ENCODE measurements around the gene SPATA18.

Gene SPATA18

GRCh38 chr4:52091801-52092200, 40.7 kb downstream of the SPATA18 start:
- Histone ChIP-seq H3K4me1 (ENCODE audit: control insufficient read depth, insufficient read depth, low read length) (no peaks in the 10 kb centered on the region), H3K27me3 (ENCODE audit: control insufficient read depth in 1 of 2, insufficient read depth in 2 of 2, low read length in 2 of 2) (no peaks in the 10 kb centered on the region), H3K4me3 (ENCODE audit: low read length in 2 of 2) (no peak overlapping the region), H3K9me3 (ENCODE audit: control insufficient read depth in 2 of 2, low read length in 2 of 2) (no peaks in the 10 kb centered on the region), H3K27ac (ENCODE audit: low read length) (no peak overlapping the region), H3K36me3 (ENCODE audit: control insufficient read depth in 2 of 2, insufficient read depth in 2 of 2, low read length in 2 of 2) (no peaks in the 10 kb centered on the region), H3K9ac (ENCODE audit: low read length in 2 of 2) (no peak overlapping the region)

GRCh38 chr4:52093466-52093865, 42.4 kb downstream of the SPATA18 start:
- Histone ChIP-seq H3K9me3 (ENCODE audit: control insufficient read depth in 2 of 2, low read length in 2 of 2) (no peaks in the 10 kb centered on the region), H3K9ac (ENCODE audit: low read length in 2 of 2) (no peak overlapping the region), H3K27ac (ENCODE audit: low read length) (no peak overlapping the region), H3K27me3 (ENCODE audit: control insufficient read depth in 1 of 2, insufficient read depth in 2 of 2, low read length in 2 of 2) (no peaks in the 10 kb centered on the region), H3K4me1 (ENCODE audit: control insufficient read depth, insufficient read depth, low read length) (no peaks in the 10 kb centered on the region), H3K36me3 (ENCODE audit: control insufficient read depth in 2 of 2, insufficient read depth in 2 of 2, low read length in 2 of 2) (no peaks in the 10 kb centered on the region), H3K4me3 (ENCODE audit: low read length in 2 of 2) (no peak overlapping the region)

- H3K9ac ChIP-seq (ENCODE audit: low read length in 2 of 2), result no peak overlapping the region
- no peaks in the 10 kb centered on the region for H3K4me1 ChIP-seq (ENCODE audit: control insufficient read depth, insufficient read depth, low read length)
- H3K4me3 ChIP-seq (ENCODE audit: low read length in 2 of 2), result no peak overlapping the region
- no peaks in the 10 kb centered on the region for H3K36me3 ChIP-seq (ENCODE audit: control insufficient read depth in 2 of 2, insufficient read depth in 2 of 2, low read length in 2 of 2)
- no peak overlapping the region for H3K27ac ChIP-seq (ENCODE audit: low read length)
- no peaks in the 10 kb centered on the region for H3K27me3 ChIP-seq (ENCODE audit: control insufficient read depth in 1 of 2, insufficient read depth in 2 of 2, low read length in 2 of 2)
- no peaks in the 10 kb centered on the region for H3K9me3 ChIP-seq (ENCODE audit: control insufficient read depth in 2 of 2, low read length in 2 of 2)
These were observed 43.5 kb downstream of the SPATA18 start for GRCh38 chr4:52094376-52095145.

- Histone ChIP-seq H3K27me3 (ENCODE audit: control insufficient read depth in 1 of 2, insufficient read depth in 2 of 2, low read length in 2 of 2) (no peaks in the 10 kb centered on the region), H3K4me3 (ENCODE audit: low read length in 2 of 2) (no peak overlapping the region), H3K4me1 (ENCODE audit: control insufficient read depth, insufficient read depth, low read length) (no peaks in the 10 kb centered on the region), H3K27ac (ENCODE audit: low read length) (no peak overlapping the region), H3K36me3 (ENCODE audit: control insufficient read depth in 2 of 2, insufficient read depth in 2 of 2, low read length in 2 of 2) (no peaks in the 10 kb centered on the region), H3K9me3 (ENCODE audit: control insufficient read depth in 2 of 2, low read length in 2 of 2) (no peaks in the 10 kb centered on the region), H3K9ac (ENCODE audit: low read length in 2 of 2) (no peak overlapping the region)
These were observed 44.3 kb downstream of the SPATA18 start for GRCh38 chr4:52095374-52095773.

GRCh38 chr4:52096048-52096447, 44.9 kb downstream of the SPATA18 start:
- H3K36me3 ChIP-seq (ENCODE audit: control insufficient read depth in 2 of 2, insufficient read depth in 2 of 2, low read length in 2 of 2), result no peaks in the 10 kb centered on the region
- no peak overlapping the region for H3K27ac ChIP-seq (ENCODE audit: low read length)
- no peaks in the 10 kb centered on the region for H3K9me3 ChIP-seq (ENCODE audit: control insufficient read depth in 2 of 2, low read length in 2 of 2)
- H3K27me3 ChIP-seq (ENCODE audit: control insufficient read depth in 1 of 2, insufficient read depth in 2 of 2, low read length in 2 of 2), result no peaks in the 10 kb centered on the region
- no peak overlapping the region for H3K9ac ChIP-seq (ENCODE audit: low read length in 2 of 2)
- H3K4me3 ChIP-seq (ENCODE audit: low read length in 2 of 2), result no peak overlapping the region
- no peaks in the 10 kb centered on the region for H3K4me1 ChIP-seq (ENCODE audit: control insufficient read depth, insufficient read depth, low read length)

GRCh38 chr4:52098618-52099017, 47.5 kb downstream of the SPATA18 start:
- H3K4me1 ChIP-seq (ENCODE audit: control insufficient read depth, insufficient read depth, low read length), result no peaks in the 10 kb centered on the region
- no peak overlapping the region for H3K4me3 ChIP-seq (ENCODE audit: low read length in 2 of 2)
- H3K9me3 ChIP-seq (ENCODE audit: control insufficient read depth in 2 of 2, low read length in 2 of 2), result no peaks in the 10 kb centered on the region
- H3K36me3 ChIP-seq (ENCODE audit: control insufficient read depth in 2 of 2, insufficient read depth in 2 of 2, low read length in 2 of 2), result no peaks in the 10 kb centered on the region
- H3K27me3 ChIP-seq (ENCODE audit: control insufficient read depth in 1 of 2, insufficient read depth in 2 of 2, low read length in 2 of 2), result no peaks in the 10 kb centered on the region
- H3K27ac ChIP-seq (ENCODE audit: low read length), result no peak overlapping the region
- no peak overlapping the region for H3K9ac ChIP-seq (ENCODE audit: low read length in 2 of 2)

GRCh38 chr4:52099860-52100461, 48.9 kb downstream of the SPATA18 start:
- Histone ChIP-seq H3K4me1 (ENCODE audit: control insufficient read depth, insufficient read depth, low read length) (no peaks in the 10 kb centered on the region), H3K9ac (ENCODE audit: low read length in 2 of 2) (no peak overlapping the region), H3K9me3 (ENCODE audit: control insufficient read depth in 2 of 2, low read length in 2 of 2) (no peaks in the 10 kb centered on the region), H3K27ac (ENCODE audit: low read length) (no peak overlapping the region), H3K27me3 (ENCODE audit: control insufficient read depth in 1 of 2, insufficient read depth in 2 of 2, low read length in 2 of 2) (no peaks in the 10 kb centered on the region), H3K36me3 (ENCODE audit: control insufficient read depth in 2 of 2, insufficient read depth in 2 of 2, low read length in 2 of 2) (no peaks in the 10 kb centered on the region), H3K4me3 (ENCODE audit: low read length in 2 of 2) (no peak overlapping the region)

- Histone ChIP-seq H3K27ac (ENCODE audit: low read length) (no peak overlapping the region), H3K36me3 (ENCODE audit: control insufficient read depth in 2 of 2, insufficient read depth in 2 of 2, low read length in 2 of 2) (no peaks in the 10 kb centered on the region), H3K4me3 (ENCODE audit: low read length in 2 of 2) (no peak overlapping the region), H3K9ac (ENCODE audit: low read length in 2 of 2) (no peak overlapping the region), H3K27me3 (ENCODE audit: control insufficient read depth in 1 of 2, insufficient read depth in 2 of 2, low read length in 2 of 2) (no peaks in the 10 kb centered on the region), H3K4me1 (ENCODE audit: control insufficient read depth, insufficient read depth, low read length) (no peaks in the 10 kb centered on the region), H3K9me3 (ENCODE audit: control insufficient read depth in 2 of 2, low read length in 2 of 2) (no peaks in the 10 kb centered on the region)
These were observed 51.5 kb downstream of the SPATA18 start for GRCh38 chr4:52102587-52102986.

GRCh38 chr4:52103319-52103718, 52.2 kb downstream of the SPATA18 start:
- no peak overlapping the region for H3K9ac ChIP-seq (ENCODE audit: low read length in 2 of 2)
- no peak overlapping the region for H3K27ac ChIP-seq (ENCODE audit: low read length)

GRCh38 chr4:52105276-52105675, 54.2 kb downstream of the SPATA18 start:
- H3K9ac ChIP-seq (ENCODE audit: low read length in 2 of 2), result no peak overlapping the region
- no peak overlapping the region for H3K4me3 ChIP-seq (ENCODE audit: low read length in 2 of 2)
- H3K36me3 ChIP-seq (ENCODE audit: control insufficient read depth in 2 of 2, insufficient read depth in 2 of 2, low read length in 2 of 2), result no peaks in the 10 kb centered on the region
- no peaks in the 10 kb centered on the region for H3K4me1 ChIP-seq (ENCODE audit: control insufficient read depth, insufficient read depth, low read length)
- no peak overlapping the region for H3K27ac ChIP-seq (ENCODE audit: low read length)
- H3K27me3 ChIP-seq (ENCODE audit: control insufficient read depth in 1 of 2, insufficient read depth in 2 of 2, low read length in 2 of 2), result peaks cover 0 to 3% of the 10 kb centered on the region in 2 donors
- H3K9me3 ChIP-seq (ENCODE audit: control insufficient read depth in 2 of 2, low read length in 2 of 2), result no peaks in the 10 kb centered on the region

More at GRCh38 chr4:52103319-52103718, 52.2 kb downstream of the SPATA18 start:
- Histone ChIP-seq H3K4me1 (ENCODE audit: control insufficient read depth, insufficient read depth, low read length) (no peaks in the 10 kb centered on the region), H3K4me3 (ENCODE audit: low read length in 2 of 2) (no peak overlapping the region), H3K9me3 (ENCODE audit: control insufficient read depth in 2 of 2, low read length in 2 of 2) (no peaks in the 10 kb centered on the region), H3K27me3 (ENCODE audit: control insufficient read depth in 1 of 2, insufficient read depth in 2 of 2, low read length in 2 of 2) (no peaks in the 10 kb centered on the region), H3K36me3 (ENCODE audit: control insufficient read depth in 2 of 2, insufficient read depth in 2 of 2, low read length in 2 of 2) (no peaks in the 10 kb centered on the region)

- H3K4me1 ChIP-seq (ENCODE audit: control insufficient read depth, insufficient read depth, low read length), result no peaks in the 10 kb centered on the region
- H3K9ac ChIP-seq (ENCODE audit: low read length in 2 of 2), result no peak overlapping the region
- no peak overlapping the region for H3K4me3 ChIP-seq (ENCODE audit: low read length in 2 of 2)
- peaks cover 0 to 3% of the 10 kb centered on the region in 2 donors for H3K27me3 ChIP-seq (ENCODE audit: control insufficient read depth in 1 of 2, insufficient read depth in 2 of 2, low read length in 2 of 2)
- no peaks in the 10 kb centered on the region for H3K9me3 ChIP-seq (ENCODE audit: control insufficient read depth in 2 of 2, low read length in 2 of 2)
- no peaks in the 10 kb centered on the region for H3K36me3 ChIP-seq (ENCODE audit: control insufficient read depth in 2 of 2, insufficient read depth in 2 of 2, low read length in 2 of 2)
- H3K27ac ChIP-seq (ENCODE audit: low read length), result no peak overlapping the region
These were observed 55.1 kb downstream of the SPATA18 start for GRCh38 chr4:52106191-52106590.
